BJ (cell line): ENCODE data around the gene PRKCE. TPM values are rescaled to one million over a fixed set of nuclear protein-coding genes. Genes with fewer than 3 reads are reported as not detected.

ENCODE experiments used
- CTCF ChIA-PET: fragments of 350-600 bp; formaldehyde crosslinking; extraction: SDS; loops from one replicate; lab custom pipeline; 2021; ENCODE audit warnings: antibody characterized with exemption, inconsistent platforms; lab: Yijun Ruan, JAX
- POLR2A ChIA-PET: fragments of 300-600 bp; sonication (Branson Sonifier 250); formaldehyde crosslinking; extraction: SDS; loops from one replicate; lab custom pipeline; 2021; ENCODE audit warnings: antibody characterized with exemption; lab: Charles Lee
- DNase-seq: peaks from one replicate; pipeline ENCODE4 v3.0.0-alpha.2; 2011; ENCODE audit warnings: low read depth
- H3K27me3 ChIP-seq: 2 replicates; pipeline ENCODE4 v1.6.0; 2011; ENCODE audit warnings: low read length; ENCODE audit not compliant: control insufficient read depth, insufficient read depth
- H3K36me3 ChIP-seq: 2 replicates; pipeline ENCODE4 v1.5.1; 2011; ENCODE audit warnings: low read length; ENCODE audit not compliant: control insufficient read depth, insufficient read depth
- H3K4me3 ChIP-seq: 2 replicates; pipeline ENCODE4 v1.5.1; 2011; ENCODE audit warnings: low read depth, mild to moderate bottlenecking, control low read depth, low read length
- CTCF ChIP-seq: IDR thresholded peaks from 2 replicates; pipeline ENCODE4 v1.5.1; 2011; ENCODE audit warnings: low read depth, mild to moderate bottlenecking, control low read depth, inconsistent platforms, low read length, moderate library complexity; ENCODE audit not compliant: insufficient read depth
- polyA plus RNA-seq: library from polyadenylated mRNA; depleted of rRNA; stranded (reverse); fragments of >200 nt; gene quantifications from 2 replicates; pipeline ENCODE4 v1.2.3, GENCODE V29; 2011

The PRKCE gene
- polyA plus RNA-seq, 1 experiment, result 19.7 TPM

- H3K36me3 ChIP-seq, result no peaks in the 10 kb centered on the region
- H3K27me3 ChIP-seq, result no peaks in the 10 kb centered on the region
- ChIA-PET CTCF (interaction anchor here (0.7 kb wide), 1 partner anchor 9 kb away, joined by 3 read pairs; no protein-coding TSS in a partner anchor), POLR2A (no interaction called here)
- no peak for DNase-seq
- H3K4me3 ChIP-seq, result no peak overlapping the region
- TF ChIP-seq CTCF, result no peak
Measured at GRCh38 chr2:45950606-45951005, 299.1 kb downstream of the PRKCE start.

GRCh38 chr2:45951025-45951727 is 299.7 kb downstream of the PRKCE start:
- TF ChIP-seq CTCF, result no peak
- POLR2A ChIA-PET, result no interaction called here
- Histone ChIP-seq H3K27me3 (no peaks in the 10 kb centered on the region), H3K36me3 (no peaks in the 10 kb centered on the region), H3K4me3 (no peak overlapping the region)
- no peak for DNase-seq
- CTCF ChIA-PET, result interaction anchor here (0.7 kb wide), 1 partner anchor 10 kb away, joined by 3 read pairs; no protein-coding TSS in a partner anchor

DNA sequence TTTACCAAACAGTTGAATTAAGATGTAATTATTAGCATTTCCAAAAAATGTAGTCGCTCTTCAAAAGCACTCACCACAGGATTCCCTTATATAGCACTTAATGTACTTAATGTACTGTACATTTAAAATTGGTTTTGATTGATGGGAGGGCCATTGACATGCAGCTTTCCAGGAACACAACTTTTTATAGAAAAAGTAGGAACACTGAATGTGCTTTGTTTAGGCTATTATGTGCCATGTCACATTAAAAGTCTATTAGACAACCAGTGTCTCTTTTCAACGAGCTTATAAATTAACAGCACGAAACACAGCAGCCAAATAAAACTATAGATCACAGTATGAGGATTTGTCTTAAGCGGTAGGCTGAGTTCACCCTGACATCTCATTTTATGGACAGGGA is 301.1 kb downstream of the PRKCE start:
- no peaks in the 10 kb centered on the region for H3K27me3 ChIP-seq
- CTCF ChIA-PET, result no interaction called here
- POLR2A ChIA-PET, result no interaction called here

DNA sequence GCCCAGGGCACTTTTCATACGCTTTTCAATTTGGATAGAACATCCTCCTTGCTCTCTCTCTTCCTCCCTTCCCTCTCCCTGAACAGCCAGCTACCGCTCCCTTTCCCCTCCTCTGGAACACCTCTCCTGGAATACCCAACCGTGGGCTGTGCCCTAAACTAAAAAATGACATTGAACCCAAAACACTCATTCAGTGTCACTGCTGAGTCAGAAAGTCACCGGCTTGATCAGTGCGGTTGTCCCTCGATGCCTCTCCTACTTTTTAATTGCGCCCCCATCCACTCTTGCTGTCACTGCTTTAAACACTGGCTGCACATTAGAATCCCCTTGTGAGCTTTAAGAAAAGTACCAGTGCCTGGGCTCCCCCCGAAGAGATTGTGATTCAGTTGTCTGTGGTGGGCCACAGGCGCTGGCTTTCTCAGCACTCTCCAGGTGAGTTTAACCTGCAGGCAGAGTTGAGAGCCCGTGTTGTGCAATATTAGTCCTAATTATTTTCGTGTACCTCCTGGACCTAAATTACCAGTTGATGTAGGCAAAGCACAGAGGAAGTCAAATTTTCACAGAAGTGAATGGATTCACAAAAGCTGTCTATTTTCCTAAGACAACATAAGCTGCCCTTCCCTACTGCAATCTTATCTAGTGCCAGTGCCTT is 302.0 kb downstream of the PRKCE start:
- H3K4me3 ChIP-seq, result no peak overlapping the region
- ChIA-PET CTCF (no interaction called here), POLR2A (no interaction called here)
- no peaks in the 10 kb centered on the region for H3K36me3 ChIP-seq
- H3K27me3 ChIP-seq, result no peaks in the 10 kb centered on the region
- no peak for DNase-seq
- no peak for TF ChIP-seq CTCF

More for the DNA sequence above, 301.1 kb downstream of the PRKCE start:
- Histone ChIP-seq H3K36me3 (no peaks in the 10 kb centered on the region), H3K4me3 (no peak overlapping the region)
- no peak for DNase-seq
- no peak for TF ChIP-seq CTCF

DNA sequence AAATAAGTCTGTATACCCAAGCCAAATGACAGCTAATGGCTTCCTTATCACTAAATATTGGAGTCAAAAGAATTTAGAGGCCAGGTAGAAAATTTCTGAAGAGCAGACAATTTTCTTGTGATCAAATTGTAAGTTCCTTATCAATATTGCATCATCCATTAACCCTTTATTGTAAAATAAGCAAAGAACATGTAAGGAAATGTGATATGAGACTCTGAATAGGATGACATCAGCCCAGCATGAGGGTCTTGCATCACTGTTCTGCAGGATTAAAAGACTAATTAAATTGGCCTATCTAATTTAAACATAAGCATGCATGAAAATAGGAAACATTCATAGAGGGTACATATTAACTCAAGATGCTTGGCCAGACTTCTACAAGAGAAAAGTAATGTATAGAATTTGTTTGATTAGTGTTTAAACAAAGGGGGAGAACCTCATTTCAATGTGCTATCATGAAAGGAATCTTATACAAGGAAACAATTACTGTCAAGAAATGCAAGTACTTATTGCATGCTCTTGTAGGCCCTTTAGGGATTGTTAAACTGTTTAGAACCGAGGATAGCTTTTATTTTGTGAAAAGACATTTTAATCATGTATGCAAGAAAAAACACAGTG is 302.9 kb downstream of the PRKCE start:
- no peak for DNase-seq
- TF ChIP-seq CTCF, result no peak
- no peak overlapping the region for H3K4me3 ChIP-seq
- ChIA-PET POLR2A (no interaction called here), CTCF (interaction anchor here (1.4 kb wide), 1 partner anchor 10 kb away, joined by 5 read pairs; no protein-coding TSS in a partner anchor)
- peaks cover 2% of the 10 kb centered on the region; the same call in 1 of the 2 replicates for H3K27me3 ChIP-seq
- H3K36me3 ChIP-seq, result no peaks in the 10 kb centered on the region
